GM12891 (cell line): ENCODE data around the gene DYSF.

Experiments
- PAX5 ChIP-seq: IDR thresholded peaks from 2 replicates; pipeline ENCODE4 v1.6.1; 2011; ENCODE audit warnings: low read length, moderate library complexity, mild to moderate bottlenecking; ENCODE audit not compliant: insufficient read depth, severe bottlenecking
- POLR2A ChIP-seq: IDR thresholded peaks from 2 replicates; pipeline ENCODE4 v1.6.1; 2011; ENCODE audit warnings: low read depth, low read length, control low read depth
- POLR2AphosphoS5 ChIP-seq: IDR thresholded peaks from 2 replicates; pipeline ENCODE4 v1.6.1; 2011; ENCODE audit warnings: low read depth, low read length, control low read depth
- SPI1 ChIP-seq: IDR thresholded peaks from 2 replicates; pipeline ENCODE4 v1.6.1; 2011; ENCODE audit warnings: low read depth, low read length, control low read depth
- TAF1 ChIP-seq: IDR thresholded peaks from 2 replicates; pipeline ENCODE4 v1.6.1; 2011; ENCODE audit warnings: low read depth, low read length, control low read depth

DNA sequence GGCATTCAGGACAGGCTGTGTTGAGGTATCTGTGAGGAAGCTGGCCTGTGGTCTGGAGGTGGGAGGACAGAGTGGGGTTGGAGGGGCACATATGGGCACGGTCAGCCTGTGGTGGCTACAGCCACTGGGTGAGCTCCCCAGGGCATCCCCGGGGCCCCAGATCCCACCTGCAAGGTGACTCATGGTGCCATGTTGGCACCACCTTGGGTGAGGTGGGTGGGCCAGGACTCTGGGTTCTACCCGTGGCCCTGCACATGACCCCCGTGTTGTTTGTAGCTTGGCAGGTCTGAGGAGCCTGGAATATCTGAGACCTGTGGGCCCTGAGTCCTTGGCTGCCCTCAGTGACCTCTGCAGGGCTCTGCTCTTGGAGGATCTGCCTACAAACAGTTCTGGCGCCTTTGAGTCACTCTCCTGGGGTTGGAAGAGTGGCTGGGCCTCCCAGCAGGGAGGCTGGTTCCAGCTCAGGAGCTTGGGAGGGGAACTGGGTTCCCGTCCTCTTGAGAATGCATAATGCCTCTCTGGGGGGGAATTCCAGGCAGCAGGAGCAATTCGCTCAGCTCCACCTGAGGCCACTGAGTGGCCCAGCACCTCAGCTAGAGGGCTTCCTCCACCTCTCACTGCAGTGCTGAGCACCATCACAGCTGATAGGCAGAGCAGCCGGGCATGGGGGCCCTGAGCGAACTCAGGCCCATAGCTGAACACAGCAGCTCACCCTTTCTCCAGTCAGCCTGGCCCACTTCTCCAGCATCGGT, 105.1 kb downstream of the DYSF start:
- TF ChIP-seq POLR2A (no peak), POLR2AphosphoS5 (no peak), SPI1 (no peak), TAF1 (no peak), PAX5 (no peak)
